HCT116 (cell line): Measurements from ENCODE around the gene LPAR1.

ENCODE experiments used
- ATF3 ChIP-seq: IDR thresholded peaks from 2 replicates; pipeline ENCODE4 v1.6.1; 2012
- CTCF ChIP-seq, 3 experiments: fragments of 200-600 bp in 1 of 3; sonication (generic) in 1 of 3; IDR thresholded peaks in 2 of 3; conservative IDR thresholded peaks in 1 of 3; 2 replicates each; pipeline ENCODE4 v1.5.1; 2012 to 2017; ENCODE audit warnings: low read depth in 2 of 3, low read length in 2 of 3, antibody characterized with exemption in 1 of 3, borderline replicate concordance in 1 of 3, control low read depth in 1 of 3, mild to moderate bottlenecking in 1 of 3, mixed read lengths in 1 of 3, mixed run types in 1 of 3, moderate library complexity in 1 of 3; ENCODE audit not compliant: insufficient read depth in 1 of 3
- EZH2 ChIP-seq: fragments of 200-600 bp; sonication (generic); IDR thresholded peaks from 2 replicates; pipeline ENCODE4 v1.6.1; 2017; ENCODE audit warnings: antibody characterized with exemption, mixed run types
- JUND ChIP-seq: IDR thresholded peaks from 2 replicates; pipeline ENCODE4 v1.6.1; 2012
- MAX ChIP-seq: IDR thresholded peaks from 2 replicates; pipeline ENCODE4 v1.6.1; 2012
- POLR2A ChIP-seq: IDR thresholded peaks from 2 replicates; pipeline ENCODE4 v1.7.0; 2011; ENCODE audit warnings: borderline replicate concordance; ENCODE audit not compliant: insufficient read depth, insufficient read length; ENCODE audit errors: extremely low read depth
- POLR2AphosphoS5 ChIP-seq: IDR thresholded peaks from 2 replicates; pipeline ENCODE4 v1.6.1; 2011; ENCODE audit warnings: mild to moderate bottlenecking, low read depth, low read length, moderate library complexity
- TCF7L2 ChIP-seq: IDR thresholded peaks from 2 replicates; pipeline ENCODE4 v1.7.0; 2011; ENCODE audit warnings: borderline replicate concordance, inconsistent platforms; ENCODE audit not compliant: insufficient read depth, insufficient read length; ENCODE audit errors: extremely low read depth
- ZNF274 ChIP-seq: fragments of 200-500 bp; sonication (Bioruptor generic); IDR thresholded peaks from 2 replicates; pipeline ENCODE4 v1.6.1; 2014; ENCODE audit warnings: mild to moderate bottlenecking, low read depth, low read length, inconsistent platforms

- TF ChIP-seq CTCF (IDR thresholded peaks at IDR 0.05 in 2 of 3, conservative IDR thresholded peaks at IDR 0.05 in 1 of 3; ENCODE audit: borderline replicate concordance in 1 of 3, insufficient read depth in 1 of 3, low read depth in 2 of 3, low read length in 2 of 3) (no peak), POLR2AphosphoS5 (no peak), EZH2 (no peak), MAX (no peak), POLR2A (no peak), ATF3 (no peak), JUND (no peak), ZNF274 (no peak), TCF7L2 (no peak)
Measured at GRCh38 chr9:110894731-110895130, 143.5 kb downstream of the LPAR1 start.
